IPS DF 19.7 (cell line): ENCODE results near the gene LYZL2.
"Not testable (repeated sequence)": the region's sequence is repeated elsewhere in the genome, so short reads cannot be mapped to it uniquely, and the experiment has no call there.

Source experiments
- DNase-seq: peaks from one replicate; pipeline ENCODE4 v3.0.0-alpha.2; 2013; ENCODE audit warnings: low read depth, low spot score

Gene LYZL2

GRCh38 chr10:30639946-30640786, 10.6 kb upstream of the LYZL2 start:
- no peak for DNase-seq

- no peak for DNase-seq
Measured at GRCh38 chr10:30637881-30638467, 8.4 kb upstream of the LYZL2 start.

GRCh38 chr10:30631188-30631587, 1.6 kb upstream of the LYZL2 start:
- DNase-seq: no peak

GRCh38 chr10:30630571-30630970, 1.0 kb upstream of the LYZL2 start:
- no peak for DNase-seq

GRCh38 chr10:30628576-30628975, 977 bp downstream of the LYZL2 start:
- not testable (repeated sequence) for DNase-seq

GRCh38 chr10:30626837-30627236, 2.7 kb downstream of the LYZL2 start:
- not testable (repeated sequence) for DNase-seq

GRCh38 chr10:30626196-30626595, 3.4 kb downstream of the LYZL2 start:
- not testable (repeated sequence) for DNase-seq

GRCh38 chr10:30625080-30625479, 4.5 kb downstream of the LYZL2 start:
- DNase-seq: no peak

- DNase-seq: no peak
Measured at GRCh38 chr10:30619966-30620365, 9.6 kb downstream of the LYZL2 start.

GRCh38 chr10:30617070-30617469, 12.5 kb downstream of the LYZL2 start:
- no peak for DNase-seq

GRCh38 chr10:30611041-30611440, 18.5 kb downstream of the LYZL2 start:
- DNase-seq: not testable (repeated sequence)

GRCh38 chr10:30607814-30608213, 21.7 kb downstream of the LYZL2 start:
- DNase-seq: no peak

GRCh38 chr10:30606313-30606712, 23.2 kb downstream of the LYZL2 start:
- DNase-seq: no peak

- DNase-seq: not testable (repeated sequence)
Measured at GRCh38 chr10:30605341-30606121, 24.0 kb downstream of the LYZL2 start.

- no peak for DNase-seq
Measured at GRCh38 chr10:30603589-30603988, 26.0 kb downstream of the LYZL2 start.

- DNase-seq: no peak
Measured at GRCh38 chr10:30602747-30603146, 26.8 kb downstream of the LYZL2 start.

- DNase-seq: no peak
Measured at GRCh38 chr10:30600005-30600404, 29.5 kb downstream of the LYZL2 start.

GRCh38 chr10:30598105-30598776, 31.3 kb downstream of the LYZL2 start:
- no peak for DNase-seq

- not testable (repeated sequence) for DNase-seq
Measured at GRCh38 chr10:30597433-30597824, 32.1 kb downstream of the LYZL2 start.

GRCh38 chr10:30596493-30597432, 32.8 kb downstream of the LYZL2 start:
- not testable (repeated sequence) for DNase-seq

- no peak for DNase-seq
Measured at GRCh38 chr10:30596013-30596412, 33.5 kb downstream of the LYZL2 start.
